ENCODE measurements around the gene C1QTNF8. TPM values are rescaled to one million over a fixed set of nuclear protein-coding genes. Genes with fewer than 3 reads are reported as not detected.

Gene C1QTNF8
- total RNA-seq, 3 donors from 2014 or later (not counting 1 experiment from before 2014, with no cell fraction given), result not detected

- peaks cover 9% of the 10 kb centered on the region for H3K27me3 ChIP-seq (ENCODE audit: control insufficient read depth, insufficient read depth, low read length)
- H3K36me3 Mint-ChIP-seq, result no peaks in the 10 kb centered on the region
- H3K27ac Mint-ChIP-seq, result no peak overlapping the region
- H3K4me3 ChIP-seq (ENCODE audit: low read length), result no peak overlapping the region
- peaks cover 5 to 7% of the 10 kb centered on the region in 2 donors for H3K27me3 Mint-ChIP-seq (ENCODE audit: low read depth in 2 of 2)
- TF ChIP-seq, protein P1, sequence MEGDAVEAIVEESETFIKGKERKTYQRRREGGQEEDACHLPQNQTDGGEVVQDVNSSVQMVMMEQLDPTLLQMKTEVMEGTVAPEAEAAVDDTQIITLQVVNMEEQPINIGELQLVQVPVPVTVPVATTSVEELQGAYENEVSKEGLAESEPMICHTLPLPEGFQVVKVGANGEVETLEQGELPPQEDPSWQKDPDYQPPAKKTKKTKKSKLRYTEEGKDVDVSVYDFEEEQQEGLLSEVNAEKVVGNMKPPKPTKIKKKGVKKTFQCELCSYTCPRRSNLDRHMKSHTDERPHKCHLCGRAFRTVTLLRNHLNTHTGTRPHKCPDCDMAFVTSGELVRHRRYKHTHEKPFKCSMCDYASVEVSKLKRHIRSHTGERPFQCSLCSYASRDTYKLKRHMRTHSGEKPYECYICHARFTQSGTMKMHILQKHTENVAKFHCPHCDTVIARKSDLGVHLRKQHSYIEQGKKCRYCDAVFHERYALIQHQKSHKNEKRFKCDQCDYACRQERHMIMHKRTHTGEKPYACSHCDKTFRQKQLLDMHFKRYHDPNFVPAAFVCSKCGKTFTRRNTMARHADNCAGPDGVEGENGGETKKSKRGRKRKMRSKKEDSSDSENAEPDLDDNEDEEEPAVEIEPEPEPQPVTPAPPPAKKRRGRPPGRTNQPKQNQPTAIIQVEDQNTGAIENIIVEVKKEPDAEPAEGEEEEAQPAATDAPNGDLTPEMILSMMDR (IDR thresholded peaks at IDR 0.05), result no peak
- ATAC-seq (no peak), DNase-seq (no peak)
- H3K36me3 ChIP-seq (ENCODE audit: control insufficient read depth, insufficient read depth, low read length), result no peaks in the 10 kb centered on the region
- 79% methylated on average over 13 of the region's 13 CpGs for WGBS (ENCODE audit: insufficient coverage)
- H3K9me3 ChIP-seq (ENCODE audit: control insufficient read depth, insufficient read depth, low read length), result no peaks in the 10 kb centered on the region
- intact Hi-C loops (cut with micrococcal nuclease), result no loop called here
- no peak overlapping the region for H3K4me3 Mint-ChIP-seq
- H3K4me1 Mint-ChIP-seq, result no peaks in the 10 kb centered on the region
- no peaks in the 10 kb centered on the region for H3K9me3 Mint-ChIP-seq
- no peaks in the 10 kb centered on the region for H3K4me1 ChIP-seq (ENCODE audit: control insufficient read depth, insufficient read depth, low read length)
- no peak overlapping the region for H3K27ac ChIP-seq (ENCODE audit: low read length)
Observed at GRCh38 chr16:1075546-1075945, 20.5 kb downstream of the C1QTNF8 start.

- H3K36me3 ChIP-seq (ENCODE audit: control insufficient read depth, insufficient read depth, low read length), result no peaks in the 10 kb centered on the region
- Mint-ChIP-seq H3K9me3 (no peaks in the 10 kb centered on the region), H3K36me3 (no peaks in the 10 kb centered on the region), H3K27ac (no peak overlapping the region), H3K4me3 (no peak overlapping the region), H3K4me1 (no peaks in the 10 kb centered on the region), H3K27me3 (ENCODE audit: low read depth in 2 of 2) (peaks cover 7 to 9% of the 10 kb centered on the region in 2 donors)
- ATAC-seq (no peak), DNase-seq (no peak)
- intact Hi-C loops (cut with micrococcal nuclease), result no loop called here
- no peaks in the 10 kb centered on the region for H3K4me1 ChIP-seq (ENCODE audit: control insufficient read depth, insufficient read depth, low read length)
- no peak overlapping the region for H3K27ac ChIP-seq (ENCODE audit: low read length)
- 71% methylated on average over 11 of the region's 11 CpGs for WGBS (ENCODE audit: insufficient coverage)
- TF ChIP-seq, protein P1 (IDR thresholded peaks at IDR 0.05), result no peak
- no peaks in the 10 kb centered on the region for H3K9me3 ChIP-seq (ENCODE audit: control insufficient read depth, insufficient read depth, low read length)
- no peak overlapping the region for H3K4me3 ChIP-seq (ENCODE audit: low read length)
- peaks cover 9% of the 10 kb centered on the region for H3K27me3 ChIP-seq (ENCODE audit: control insufficient read depth, insufficient read depth, low read length)
Observed at GRCh38 chr16:1074379-1074649, 21.7 kb downstream of the C1QTNF8 start.

GRCh38 chr16:1073566-1074378 is 22.3 kb downstream of the C1QTNF8 start:
- Mint-ChIP-seq H3K27me3 (ENCODE audit: low read depth in 2 of 2) (peaks cover 7 to 9% of the 10 kb centered on the region in 2 donors), H3K4me1 (no peaks in the 10 kb centered on the region), H3K4me3 (no peak overlapping the region), H3K36me3 (no peaks in the 10 kb centered on the region), H3K9me3 (no peaks in the 10 kb centered on the region), H3K27ac (no peak overlapping the region)
- ATAC-seq, result no peak
- TF ChIP-seq, protein P1 (IDR thresholded peaks at IDR 0.05), result no peak
- WGBS (ENCODE audit: insufficient coverage), result 75% methylated on average over 29 of the region's 30 CpGs
- Histone ChIP-seq H3K36me3 (ENCODE audit: control insufficient read depth, insufficient read depth, low read length) (no peaks in the 10 kb centered on the region), H3K27me3 (ENCODE audit: control insufficient read depth, insufficient read depth, low read length) (peaks cover 9% of the 10 kb centered on the region), H3K9me3 (ENCODE audit: control insufficient read depth, insufficient read depth, low read length) (no peaks in the 10 kb centered on the region), H3K4me3 (ENCODE audit: low read length) (no peak overlapping the region), H3K27ac (ENCODE audit: low read length) (no peak overlapping the region), H3K4me1 (ENCODE audit: control insufficient read depth, insufficient read depth, low read length) (no peaks in the 10 kb centered on the region)
- intact Hi-C loops (cut with micrococcal nuclease), result no loop called here
- DNase-seq, result no peak

- H3K4me3 ChIP-seq (ENCODE audit: low read length), result no peak overlapping the region
- WGBS (ENCODE audit: insufficient coverage), result 70% methylated on average over 13 of the region's 13 CpGs
- peaks cover 9% of the 10 kb centered on the region for H3K27me3 ChIP-seq (ENCODE audit: control insufficient read depth, insufficient read depth, low read length)
- peaks cover 7 to 9% of the 10 kb centered on the region in 2 donors for H3K27me3 Mint-ChIP-seq (ENCODE audit: low read depth in 2 of 2)
- TF ChIP-seq, protein P1 (IDR thresholded peaks at IDR 0.05), result no peak
- no peaks in the 10 kb centered on the region for H3K9me3 ChIP-seq (ENCODE audit: control insufficient read depth, insufficient read depth, low read length)
- DNase-seq, result no peak
- H3K27ac Mint-ChIP-seq, result no peak overlapping the region
- no peak overlapping the region for H3K4me3 Mint-ChIP-seq
- no peaks in the 10 kb centered on the region for H3K36me3 Mint-ChIP-seq
- intact Hi-C loops (cut with micrococcal nuclease), result no loop called here
- no peak for ATAC-seq
- H3K4me1 Mint-ChIP-seq, result no peaks in the 10 kb centered on the region
- no peak overlapping the region for H3K27ac ChIP-seq (ENCODE audit: low read length)
- H3K36me3 ChIP-seq (ENCODE audit: control insufficient read depth, insufficient read depth, low read length), result no peaks in the 10 kb centered on the region
- no peaks in the 10 kb centered on the region for H3K4me1 ChIP-seq (ENCODE audit: control insufficient read depth, insufficient read depth, low read length)
- H3K9me3 Mint-ChIP-seq, result no peaks in the 10 kb centered on the region
Observed at GRCh38 chr16:1073262-1073558, 22.8 kb downstream of the C1QTNF8 start.

Measured in natural killer cell (primary cell).